GM18519 (cell line): ENCODE data around the gene NRXN3.

ENCODE experiments used
- ATAC-seq: cut with Tn5 transposase; IDR thresholded peaks from one replicate; pipeline ENCODE4 v1.9.1; 2021; ENCODE audit warnings: mild to moderate bottlenecking, moderate library complexity; ENCODE audit not compliant: unreplicated experiment, low FRiP score

NRXN3 gene

DNA sequence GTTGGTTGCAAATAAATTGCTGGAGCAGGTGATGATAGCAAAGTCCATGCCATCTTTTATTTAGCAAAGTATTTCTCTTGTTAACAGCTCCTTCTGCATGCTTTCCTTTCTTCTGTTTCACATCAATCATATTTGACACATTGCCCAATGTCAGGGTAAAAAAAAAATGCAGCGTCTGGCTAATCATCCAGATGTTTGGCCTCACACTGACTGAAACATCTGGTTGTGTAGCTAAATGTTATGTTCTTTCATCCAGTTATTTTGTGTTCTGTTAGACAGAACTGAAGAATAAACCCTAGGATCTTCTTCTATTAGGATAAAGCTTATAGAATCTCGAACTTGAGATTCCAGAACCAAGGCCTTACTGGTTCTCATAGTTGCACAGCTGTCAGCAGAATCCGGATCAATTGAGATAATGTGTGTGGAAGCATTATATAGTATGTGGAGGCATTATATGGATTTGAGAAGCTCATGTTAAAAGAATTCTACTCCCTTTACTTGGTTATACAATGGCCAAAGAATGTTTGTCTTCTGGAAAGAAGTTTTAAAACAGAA lies 1182.0 kb downstream of the NRXN3 start:
- no peak for ATAC-seq

DNA sequence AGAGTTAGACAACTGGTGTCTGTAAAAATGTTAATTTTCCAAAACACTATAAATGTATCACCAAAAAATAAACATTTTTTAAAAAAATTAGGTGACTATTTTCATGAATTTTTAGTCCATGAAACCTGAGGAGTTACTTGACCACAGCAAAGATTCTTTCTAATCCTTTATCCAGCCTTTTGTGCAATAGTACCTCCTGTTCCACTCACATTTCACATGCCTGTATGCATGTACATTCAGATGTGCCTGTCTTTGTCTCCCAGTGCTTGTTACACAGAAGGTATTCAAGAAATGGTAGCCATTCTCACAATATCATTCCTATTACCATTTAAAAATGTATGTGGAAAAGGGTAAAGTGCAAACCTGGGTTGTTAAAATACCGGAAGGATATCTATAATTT lies 1184.2 kb downstream of the NRXN3 start:
- ATAC-seq: no peak

DNA sequence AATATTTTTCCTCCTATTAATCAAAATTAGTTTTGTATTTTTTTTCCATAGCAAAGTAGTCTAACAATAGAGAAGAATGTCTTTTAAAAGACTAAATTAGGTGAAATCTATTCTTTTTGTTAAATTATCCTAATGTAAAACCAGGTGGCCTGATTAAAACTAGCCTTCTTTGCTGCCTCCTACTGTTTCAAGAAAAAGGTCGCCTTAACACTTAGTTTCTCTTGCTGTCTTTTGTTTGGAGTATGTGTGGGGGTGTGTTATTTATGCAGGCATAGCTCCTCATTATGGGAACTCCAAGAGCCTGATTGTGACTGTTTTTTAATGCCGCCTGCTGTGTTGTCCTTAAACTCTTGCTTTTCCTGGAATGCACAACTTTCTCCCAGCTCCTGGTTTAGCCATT lies 1185.9 kb downstream of the NRXN3 start:
- ATAC-seq: no peak

DNA sequence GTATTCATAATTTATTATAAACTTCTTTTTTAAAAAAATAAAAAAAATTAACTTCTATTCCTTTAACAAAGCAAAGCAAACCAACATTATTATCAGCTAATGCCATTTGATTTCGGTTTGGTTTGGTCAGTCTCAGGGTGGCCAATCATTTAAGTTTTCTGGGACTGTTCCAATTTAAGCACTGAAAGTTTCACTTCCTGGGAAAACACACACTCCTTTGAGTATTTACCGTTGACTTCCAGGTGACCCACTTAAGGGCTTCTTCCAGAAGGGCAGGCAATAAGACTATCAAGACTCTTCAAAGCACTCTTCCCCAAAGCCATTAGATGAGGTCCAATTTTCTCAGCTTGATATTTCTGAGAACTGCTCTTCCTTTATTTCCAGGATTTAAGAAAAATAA lies 1187.1 kb downstream of the NRXN3 start:
- no peak for ATAC-seq

DNA sequence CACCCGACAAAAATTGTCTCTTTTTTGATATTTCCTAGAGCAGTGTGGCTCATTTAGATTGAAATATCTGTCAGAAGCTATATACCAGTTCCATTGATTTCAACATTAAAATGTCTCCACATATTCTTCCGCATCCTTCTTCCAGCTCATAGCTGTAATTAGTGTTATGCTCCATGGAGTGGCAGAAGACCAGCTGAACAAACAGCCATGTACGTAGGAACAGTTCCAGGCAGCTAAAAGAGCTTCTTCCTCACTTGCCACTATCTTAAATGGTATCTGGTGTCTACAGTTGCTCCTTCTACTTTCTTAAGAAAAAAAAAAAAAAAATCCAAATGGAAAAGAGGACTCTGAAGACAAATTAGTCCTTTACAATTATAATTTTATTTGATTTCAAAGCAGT lies 1193.1 kb downstream of the NRXN3 start:
- ATAC-seq: no peak

DNA sequence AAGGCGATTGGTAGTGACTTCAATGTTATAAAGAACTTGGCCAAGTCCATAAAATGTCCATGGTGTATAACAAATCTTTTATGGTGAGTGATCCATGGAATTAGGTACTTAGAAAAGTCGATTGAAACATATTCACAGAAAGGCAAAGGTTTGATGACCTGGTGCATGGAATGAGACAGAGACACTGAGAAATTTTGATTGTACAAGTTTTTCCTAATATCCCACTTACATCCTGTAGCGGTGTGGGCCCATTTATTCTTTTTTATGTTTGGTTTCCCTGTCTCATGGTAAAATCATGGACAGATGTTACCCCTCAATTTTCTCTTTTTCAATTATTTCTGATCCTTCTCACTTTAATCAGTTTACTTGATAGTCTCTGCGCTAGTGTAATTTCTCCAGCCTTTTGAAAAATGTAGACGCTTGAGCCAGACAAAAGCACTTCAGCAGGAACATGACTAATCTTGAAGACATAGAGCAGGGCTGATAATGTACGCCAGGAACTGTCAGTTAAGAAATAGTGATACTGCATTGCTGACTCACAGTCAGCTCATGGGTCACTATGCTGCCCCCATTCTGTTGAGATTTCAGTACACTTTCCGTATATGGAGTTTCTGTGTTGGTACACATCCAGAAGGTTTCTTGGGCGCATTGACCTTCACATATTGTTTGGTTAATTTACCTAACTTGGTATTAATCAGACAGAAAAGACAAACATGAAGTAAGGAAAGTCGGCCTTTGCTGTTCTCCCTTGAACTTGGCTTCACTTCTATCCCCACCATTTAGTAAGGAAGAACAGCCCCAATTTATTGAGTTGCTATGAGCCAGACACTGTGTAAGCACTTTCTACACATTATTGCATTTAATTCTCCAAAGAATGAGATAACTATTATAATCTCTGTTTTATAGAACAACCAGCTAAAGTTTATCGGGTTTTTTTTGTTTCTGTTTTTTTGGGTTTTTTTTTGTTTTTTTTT lies 1199.5 kb downstream of the NRXN3 start:
- ATAC-seq: no peak

DNA sequence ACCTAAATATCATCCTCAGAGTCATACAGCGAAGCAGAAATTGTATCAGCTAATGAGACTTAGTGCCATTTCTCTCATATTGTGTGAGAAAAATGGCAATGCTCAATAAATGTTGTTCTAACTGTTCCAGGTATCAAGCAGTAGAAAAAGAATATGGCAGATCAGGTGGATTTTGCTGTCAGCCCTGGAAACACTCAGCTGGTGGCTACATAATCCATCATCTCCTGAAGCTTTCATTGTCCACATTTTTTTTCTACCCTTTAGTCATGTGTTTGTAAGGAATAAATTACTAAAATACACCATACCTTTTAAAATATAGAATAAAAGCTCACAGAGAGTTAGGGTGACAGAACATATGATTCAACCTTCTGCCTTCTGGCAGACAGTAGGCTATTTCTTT lies 1200.8 kb downstream of the NRXN3 start:
- ATAC-seq: no peak

DNA sequence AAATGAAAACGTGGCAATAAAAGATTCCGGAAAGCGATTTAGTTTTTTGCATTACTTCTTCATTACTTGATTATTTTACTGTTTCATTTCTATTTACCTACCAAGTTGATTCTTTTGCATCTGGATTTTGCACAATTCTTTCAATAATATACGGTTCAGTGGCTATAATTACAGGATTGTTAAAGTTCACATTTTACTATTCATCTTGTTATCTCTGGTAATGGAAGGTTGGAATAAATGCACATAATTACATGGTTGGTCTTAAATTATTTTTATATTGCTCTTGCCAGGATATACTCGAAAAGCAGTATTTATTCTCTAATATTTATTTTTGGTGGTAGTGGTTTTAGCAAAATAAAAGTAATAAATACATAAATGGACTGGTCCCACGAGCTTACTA lies 1203.3 kb downstream of the NRXN3 start:
- no peak for ATAC-seq

DNA sequence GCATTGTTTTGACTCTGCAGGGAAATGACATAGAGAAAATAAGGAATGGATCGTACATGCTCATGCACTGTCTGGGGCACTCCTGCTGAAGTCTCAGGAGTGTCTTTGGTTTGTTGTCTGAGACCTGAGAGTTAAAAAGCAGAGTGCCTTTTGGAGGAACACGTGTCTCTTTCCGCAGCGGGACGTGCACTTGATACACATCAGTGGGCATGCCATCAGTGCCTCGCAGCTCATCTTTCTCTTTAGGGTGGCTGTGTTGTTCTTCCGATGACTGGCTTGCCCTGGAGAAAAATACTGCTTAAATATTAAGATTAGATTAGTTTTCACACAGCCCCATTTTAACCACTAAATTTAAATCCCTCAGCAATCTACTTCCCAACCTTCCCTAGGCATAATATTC lies 1205.2 kb downstream of the NRXN3 start:
- ATAC-seq: no peak

DNA sequence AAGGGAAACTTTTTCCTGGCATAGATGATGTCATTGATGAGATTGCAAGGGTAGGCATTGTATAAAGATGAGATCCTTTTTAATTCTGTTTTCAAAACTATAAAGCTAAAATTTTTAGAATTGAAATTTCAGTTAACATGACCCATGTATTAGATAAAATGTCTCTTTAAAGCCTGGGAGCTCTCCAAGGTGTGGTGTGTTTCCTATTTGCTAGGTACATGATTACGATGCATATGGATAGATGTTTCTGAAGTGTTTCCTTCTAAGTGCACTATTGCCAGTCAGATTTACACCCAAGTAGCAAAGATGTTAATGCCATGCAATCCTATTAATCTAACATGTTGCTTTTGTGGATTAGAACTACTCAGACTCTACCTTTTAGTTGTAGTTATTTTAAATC lies 1206.4 kb downstream of the NRXN3 start:
- no peak for ATAC-seq

DNA sequence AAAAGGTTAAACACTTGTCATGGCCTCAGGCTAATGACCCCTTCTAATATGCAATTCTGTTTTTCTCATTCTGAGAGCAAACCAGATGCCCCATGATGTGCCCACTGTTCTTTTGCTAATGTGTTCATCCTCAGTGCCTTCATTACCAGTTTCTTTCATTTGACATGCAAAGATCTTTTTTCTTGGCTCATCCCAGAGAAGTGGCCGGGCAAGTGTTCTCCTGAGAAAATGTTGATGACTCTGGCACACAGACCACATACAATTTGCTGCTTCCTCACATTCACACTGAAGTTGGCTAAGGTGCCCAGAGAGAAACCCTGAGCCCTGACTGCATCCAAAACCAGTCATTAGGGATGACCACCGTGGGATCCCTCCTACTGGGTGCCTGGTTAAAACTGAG lies 1207.8 kb downstream of the NRXN3 start:
- ATAC-seq: no peak

DNA sequence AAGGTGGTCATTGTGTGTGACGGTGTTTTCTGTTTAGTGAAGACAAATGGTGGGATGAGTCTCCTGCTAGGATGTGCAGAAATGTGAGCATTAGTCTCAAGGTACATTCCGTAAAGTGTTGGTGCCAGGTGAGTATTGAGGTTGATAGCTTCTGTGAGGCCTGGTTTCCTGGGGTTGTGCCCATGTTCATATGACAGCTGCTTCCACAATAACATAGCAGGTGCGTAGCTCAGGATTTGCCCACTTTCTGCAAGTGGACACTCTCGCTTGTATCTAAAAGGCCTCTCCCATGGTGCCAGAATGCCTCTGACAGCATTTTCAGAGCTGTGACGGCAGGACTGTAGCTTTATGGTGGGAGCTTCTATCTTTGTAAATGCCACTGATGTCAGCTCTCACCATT lies 1209.1 kb downstream of the NRXN3 start:
- no peak for ATAC-seq

DNA sequence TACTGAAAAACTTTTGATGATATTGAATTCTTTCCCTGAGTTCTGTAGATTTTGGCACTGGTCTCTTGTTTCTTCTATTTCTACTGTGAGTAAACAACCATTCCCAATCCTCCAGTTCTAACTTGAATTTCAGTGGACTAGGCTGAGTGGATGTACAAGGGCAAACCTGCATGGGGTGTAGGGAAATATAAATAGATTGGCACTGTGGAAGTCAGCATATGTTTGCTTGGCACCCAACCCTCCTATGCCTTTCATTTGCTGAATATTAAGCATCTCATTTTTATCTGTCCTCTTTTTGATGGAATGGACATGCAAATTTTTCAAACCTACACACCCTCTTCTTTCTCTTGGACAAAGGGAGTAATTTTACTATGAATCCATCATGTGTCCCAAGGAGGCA lies 1212.9 kb downstream of the NRXN3 start:
- ATAC-seq: no peak

DNA sequence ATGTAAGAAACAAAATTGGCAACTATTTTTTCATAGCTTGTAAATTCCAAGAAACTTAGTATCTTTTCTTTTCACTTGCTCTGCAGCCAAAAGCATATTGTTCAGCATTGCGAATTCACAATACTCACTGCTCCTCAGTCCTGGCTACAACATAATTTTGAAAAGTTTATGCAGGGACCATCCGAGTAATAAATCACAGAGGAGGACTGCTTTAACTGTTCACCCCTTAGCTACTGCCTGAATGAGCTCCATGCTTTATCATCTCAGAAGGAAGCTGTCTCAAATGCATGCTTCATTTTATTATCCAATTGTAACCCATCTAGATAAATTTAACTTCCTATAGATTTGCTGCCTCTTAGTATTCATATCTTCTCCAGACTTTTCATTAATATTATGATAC lies 1213.3 kb downstream of the NRXN3 start:
- ATAC-seq: no peak

DNA sequence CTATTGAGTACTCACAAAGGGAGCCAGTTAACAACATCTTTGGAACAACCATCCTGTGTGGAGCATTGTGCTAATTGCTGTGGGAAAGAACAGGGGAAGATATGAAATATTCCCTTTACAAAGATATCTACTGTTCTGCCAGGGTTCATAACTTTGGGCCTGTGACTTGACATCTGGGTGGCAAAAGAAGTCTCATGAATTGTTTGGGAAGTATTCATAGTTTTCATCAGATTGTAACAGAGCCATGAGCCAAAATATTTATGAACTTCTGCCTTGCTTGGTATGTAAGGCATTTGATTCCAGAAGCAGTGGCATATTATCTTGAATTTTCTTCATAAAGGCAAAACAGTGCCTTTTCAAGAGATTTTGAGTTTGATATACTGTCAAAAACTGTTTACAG lies 1224.9 kb downstream of the NRXN3 start:
- no peak for ATAC-seq

DNA sequence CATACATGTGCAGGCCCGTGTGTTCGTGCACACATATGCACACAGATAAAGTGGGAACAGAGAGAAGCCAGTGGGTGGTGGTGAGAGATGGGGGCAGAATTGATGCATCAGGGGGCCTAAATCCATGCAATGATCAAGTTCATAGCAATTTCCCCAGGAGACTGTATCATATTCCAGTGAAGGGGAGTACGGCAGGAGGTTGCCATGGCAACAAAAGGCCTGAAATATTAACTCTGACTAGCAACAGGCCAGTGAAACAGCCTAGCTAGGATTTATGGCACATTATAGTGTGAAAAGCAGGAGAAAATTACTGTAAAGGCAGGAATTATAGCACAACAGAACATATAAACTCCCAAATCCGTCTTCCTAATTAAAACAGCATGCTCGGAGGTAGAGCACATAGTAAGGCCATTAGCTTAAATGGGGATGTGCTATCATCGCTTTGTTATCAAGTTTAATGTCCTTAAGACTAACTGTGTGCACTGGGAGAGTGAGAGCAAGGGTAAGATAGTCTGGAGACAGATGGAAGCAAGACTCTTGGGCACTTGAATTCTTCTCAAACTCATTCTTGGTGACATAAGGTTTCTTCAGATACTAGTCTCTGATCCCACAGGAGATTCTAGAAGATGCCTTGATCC lies 1234.8 kb downstream of the NRXN3 start:
- no peak for ATAC-seq

DNA sequence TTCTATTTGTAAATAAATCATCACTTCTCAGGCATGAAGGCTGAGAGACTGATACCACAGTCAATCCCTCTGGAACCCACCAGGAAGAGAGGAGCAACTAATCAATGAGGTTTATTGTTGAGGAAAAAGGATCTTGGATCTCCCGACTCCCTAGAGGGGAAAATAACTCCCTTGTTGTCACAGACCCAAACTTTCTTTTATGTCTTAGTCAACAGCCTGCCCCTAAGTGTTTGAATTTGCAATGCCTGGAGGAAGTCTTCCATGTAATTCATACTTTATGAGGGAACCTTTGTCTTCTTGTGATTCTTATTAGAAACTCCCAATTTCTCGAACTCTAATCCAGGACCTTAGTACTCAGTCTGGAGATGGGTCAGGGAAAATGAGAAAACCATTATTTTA lies 1235.3 kb downstream of the NRXN3 start:
- no peak for ATAC-seq

DNA sequence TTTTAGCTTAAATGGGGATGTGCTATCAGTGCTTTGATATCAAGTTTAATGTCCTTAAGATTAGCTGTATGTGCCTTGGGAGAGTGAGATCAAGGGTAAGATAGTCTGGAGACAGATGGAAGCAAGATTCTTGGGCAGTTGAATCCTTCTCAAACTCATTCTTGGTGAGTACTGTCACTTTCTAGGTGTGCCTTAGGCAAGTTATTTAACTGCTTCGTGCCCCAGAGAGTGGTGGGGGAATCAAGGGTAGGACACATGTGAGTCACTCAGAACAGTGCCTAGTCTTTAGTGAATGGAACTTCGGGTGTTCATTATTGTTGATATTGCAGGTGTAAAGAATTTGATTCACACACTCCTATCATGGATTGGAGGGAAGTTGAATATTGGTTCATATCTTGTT lies 1237.4 kb downstream of the NRXN3 start:
- ATAC-seq: no peak

DNA sequence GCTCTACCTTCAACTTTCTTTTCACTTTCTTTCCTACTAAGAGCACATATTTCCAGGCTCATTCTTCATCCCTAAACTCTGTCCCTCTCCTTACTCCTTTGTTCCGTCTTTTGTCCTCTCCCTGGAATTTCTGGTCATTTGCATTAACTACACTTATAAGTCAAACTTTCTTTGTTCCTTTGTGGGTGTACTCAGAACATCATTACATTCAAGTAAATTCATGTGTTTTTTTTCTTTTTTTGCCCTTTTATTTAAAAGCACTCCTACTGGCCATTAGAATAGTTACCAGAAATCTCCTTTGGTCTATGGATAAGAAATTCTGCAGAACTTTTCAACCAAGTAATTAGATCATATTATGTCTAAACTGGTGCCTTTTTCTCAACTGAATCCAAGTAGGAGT lies 1238.5 kb downstream of the NRXN3 start:
- no peak for ATAC-seq

DNA sequence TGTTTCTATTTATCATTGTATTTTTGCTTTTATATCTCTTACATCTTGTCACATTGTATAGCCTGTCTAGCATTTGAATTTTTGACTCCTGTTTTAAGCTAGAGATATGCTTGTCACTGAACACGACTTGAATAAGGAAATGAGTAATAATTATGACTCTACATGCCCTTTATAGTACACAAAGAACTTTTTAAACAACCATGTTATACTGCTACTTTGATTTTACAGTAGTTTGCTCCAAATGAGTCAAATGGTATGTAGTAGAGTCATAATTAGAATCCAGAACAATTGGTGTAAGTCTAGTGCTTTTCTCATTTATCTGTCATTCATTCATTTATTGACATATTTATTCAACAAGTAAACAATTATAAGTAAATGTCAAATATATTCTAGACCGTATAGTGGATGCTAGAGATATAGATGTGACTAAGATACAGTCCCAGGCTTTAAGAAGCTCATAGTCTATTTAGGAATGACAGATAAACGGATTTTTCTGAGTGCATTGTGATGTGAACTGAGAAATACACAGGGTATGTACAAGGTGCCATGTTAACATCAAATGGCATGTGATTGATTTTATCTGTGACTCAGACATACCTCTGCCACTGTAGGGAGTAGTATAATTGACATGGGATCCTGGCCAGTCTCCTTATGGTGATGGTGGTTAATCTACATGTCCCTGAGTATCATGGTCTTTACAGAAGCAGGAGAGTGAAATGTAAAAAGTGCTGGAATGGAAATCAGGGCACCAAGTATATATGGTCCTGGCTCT lies 1241.4 kb downstream of the NRXN3 start:
- ATAC-seq: no peak

DNA sequence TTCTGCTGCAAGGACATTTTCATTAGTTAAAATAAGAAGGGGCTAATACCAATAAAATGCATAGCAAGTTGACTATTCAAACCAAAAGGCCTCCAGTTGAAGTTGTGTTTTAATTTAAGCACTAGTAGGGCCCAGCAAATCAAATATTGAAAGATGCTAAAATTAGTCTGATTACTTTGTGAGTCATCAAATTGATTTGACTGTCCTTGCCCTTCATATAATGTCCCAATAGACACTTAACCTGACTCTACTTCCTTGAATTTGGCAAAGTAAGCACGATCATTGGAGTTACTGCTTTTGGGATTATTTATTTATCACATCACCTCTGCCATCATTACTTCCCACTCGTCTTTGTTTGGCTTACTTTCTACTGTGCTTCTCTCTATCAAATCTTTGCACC lies 1242.6 kb downstream of the NRXN3 start:
- ATAC-seq: no peak
